ENCODE results near the gene SRGAP2.
"Not testable (repeated sequence)": the region's sequence is repeated elsewhere in the genome, so short reads cannot be mapped to it uniquely, and the experiment has no call there.

The SRGAP2 gene

DNA sequence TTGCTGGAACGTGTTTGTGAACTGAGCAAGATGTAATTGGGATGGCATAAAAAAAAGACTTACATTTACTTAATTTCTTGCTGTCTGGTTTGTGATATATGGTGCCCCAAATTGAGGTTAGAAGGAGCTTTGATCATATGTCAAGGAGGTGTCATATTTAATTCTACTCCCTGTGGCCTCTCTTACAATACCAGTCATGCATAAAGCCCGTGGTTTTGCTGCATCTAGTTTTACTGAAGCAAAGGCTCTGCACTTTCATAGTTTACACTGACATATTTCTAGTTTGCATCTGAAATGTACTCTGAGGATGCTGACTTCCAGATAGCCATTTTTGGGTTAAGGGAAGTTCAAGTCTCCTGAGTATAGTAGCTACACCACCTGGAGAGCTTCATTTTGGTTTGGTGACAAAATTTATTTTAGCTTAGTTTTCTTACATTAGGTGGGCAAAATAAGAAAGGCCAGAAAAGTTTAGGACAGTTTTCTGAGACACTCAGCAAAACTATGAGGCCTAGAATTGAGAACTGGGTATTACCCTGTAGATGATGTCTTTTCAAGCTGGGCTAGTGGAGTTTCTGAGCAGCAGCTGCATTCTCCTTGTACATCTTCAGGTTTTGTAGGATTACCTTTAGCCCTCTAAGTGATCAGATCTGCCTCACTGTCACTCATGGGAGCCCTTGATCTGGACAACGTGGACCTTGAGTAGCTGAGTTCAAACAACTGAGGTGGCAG lies 47.8 kb downstream of the SRGAP2 start:
- not testable (repeated sequence) for H3K27me3 ChIP-seq (ENCODE audit: insufficient read depth, low read depth, severe bottlenecking); H3K36me3 ChIP-seq; DNase-seq; H3K4me3 ChIP-seq (ENCODE audit: low read depth, low read length); H3K27ac ChIP-seq; H3K9me3 ChIP-seq (ENCODE audit: severe bottlenecking)

DNA sequence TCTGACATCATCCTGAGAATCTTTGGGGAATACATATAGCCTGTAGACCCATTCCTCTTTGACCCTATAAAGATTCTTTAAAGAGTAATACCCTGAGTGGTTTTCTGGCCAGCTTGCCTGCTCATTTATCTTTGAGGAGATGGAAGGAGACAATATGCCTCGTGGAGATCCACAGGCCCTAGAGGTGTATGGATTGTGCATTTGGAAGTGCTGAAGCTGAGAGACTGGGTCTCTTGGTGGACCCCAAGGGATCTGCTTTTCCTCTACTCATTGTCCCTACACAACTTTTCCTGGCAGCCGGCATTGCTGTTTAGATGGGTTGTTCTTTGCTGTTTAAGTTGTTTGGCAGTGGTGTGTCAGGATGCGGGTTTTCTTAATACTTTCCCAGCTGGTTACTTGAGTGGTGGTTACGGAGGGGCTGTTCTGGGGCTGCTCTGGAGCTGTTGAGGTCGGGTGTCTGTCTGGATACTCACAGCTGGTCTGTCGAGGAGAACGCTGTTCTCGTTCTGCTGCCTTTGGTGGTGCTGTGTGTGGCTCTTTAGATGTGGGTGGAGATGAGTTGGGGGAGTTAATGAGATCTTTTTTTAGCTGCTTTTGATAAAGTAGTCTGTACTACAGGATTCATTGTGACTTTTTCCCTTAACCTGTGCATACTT lies 49.5 kb downstream of the SRGAP2 start:
- H3K36me3 ChIP-seq; H3K4me3 ChIP-seq (ENCODE audit: low read depth, low read length); H3K9me3 ChIP-seq (ENCODE audit: severe bottlenecking); H3K27ac ChIP-seq; H3K27me3 ChIP-seq (ENCODE audit: insufficient read depth, low read depth, severe bottlenecking); DNase-seq: not testable (repeated sequence)

All from WERI-Rb-1 (cell line).